Neural progenitor cell (in vitro differentiated cells): ENCODE data around the gene AKAP6. TPM values are rescaled to one million over a fixed set of nuclear protein-coding genes. Genes with fewer than 3 reads are reported as not detected.

ENCODE experiments used
- DNase-seq: peaks from one replicate; pipeline ENCODE4 v3.0.0-alpha.2; 2016; ENCODE audit warnings: low spot score
- H2AFZ ChIP-seq: fragments of 200-600 bp; sonication (generic); replicated peaks from 2 replicates; pipeline ENCODE4 v1.6.1; 2016; ENCODE audit warnings: antibody characterized with exemption
- H3F3A ChIP-seq: fragments of 200-600 bp; sonication (generic); 2 replicates; pipeline ENCODE4 v1.6.1; 2016; ENCODE audit warnings: antibody characterized with exemption, low read depth
- H3K27ac ChIP-seq: fragments of 200-600 bp; sonication (generic); 2 replicates; pipeline ENCODE4 v1.5.1; 2016; ENCODE audit warnings: mild to moderate bottlenecking
- H3K27me3 ChIP-seq: fragments of 200-600 bp; sonication (generic); 2 replicates; pipeline ENCODE4 v1.6.1; 2016; ENCODE audit warnings: mild to moderate bottlenecking, moderate library complexity
- H3K36me3 ChIP-seq: fragments of 200-600 bp; sonication (generic); 2 replicates; pipeline ENCODE4 v1.5.1; 2016
- H3K4me1 ChIP-seq: fragments of 200-600 bp; sonication (generic); 2 replicates; pipeline ENCODE4 v1.6.1; 2016; ENCODE audit warnings: mixed run types
- H3K4me2 ChIP-seq: fragments of 200-600 bp; sonication (generic); 2 replicates; pipeline ENCODE4 v1.6.1; 2016
- H3K4me3 ChIP-seq: fragments of 200-600 bp; sonication (generic); 2 replicates; pipeline ENCODE4 v1.5.1; 2016
- H3K79me2 ChIP-seq: fragments of 200-600 bp; sonication (generic); 2 replicates; pipeline ENCODE4 v1.6.1; 2016; ENCODE audit warnings: low read depth
- H3K9ac ChIP-seq: fragments of 200-600 bp; sonication (generic); 2 replicates; pipeline ENCODE4 v1.6.1; 2016
- H3K9me3 ChIP-seq: fragments of 200-600 bp; sonication (generic); 2 replicates; pipeline ENCODE4 v1.5.1; 2016; ENCODE audit warnings: low read depth
- H4K20me1 ChIP-seq: fragments of 200-600 bp; sonication (generic); 2 replicates; pipeline ENCODE4 v1.6.1; 2016; ENCODE audit warnings: low read depth
- H3K27ac Mint-ChIP-seq: 3 replicates; pipeline ENCODE4 v1.8.0; 2021; ENCODE audit warnings: mixed read lengths
- H3K27me3 Mint-ChIP-seq: 2 replicates; pipeline ENCODE4 v1.8.0; 2022; ENCODE audit warnings: low read depth, mild to moderate bottlenecking, inconsistent platforms, moderate library complexity, mixed read lengths; ENCODE audit not compliant: insufficient read depth
- H3K36me3 Mint-ChIP-seq: 3 replicates; pipeline ENCODE4 v1.8.0; 2021; ENCODE audit warnings: mixed read lengths
- H3K4me1 Mint-ChIP-seq: 3 replicates; pipeline ENCODE4 v1.8.0; 2021; ENCODE audit warnings: mixed read lengths
- H3K4me3 Mint-ChIP-seq: 3 replicates; pipeline ENCODE4 v1.8.0; 2021; ENCODE audit warnings: mild to moderate bottlenecking, moderate library complexity, mixed read lengths
- H3K9me3 Mint-ChIP-seq: 3 replicates; pipeline ENCODE4 v1.8.0; 2020; ENCODE audit warnings: mixed read lengths
- EZH2 ChIP-seq: fragments of 200-600 bp; sonication (generic); IDR thresholded peaks from 2 replicates; pipeline ENCODE4 v1.6.1; 2017; ENCODE audit warnings: antibody characterized with exemption, mild to moderate bottlenecking, moderate library complexity
- EZH2phosphoT487 ChIP-seq: fragments of 200-600 bp; sonication (generic); IDR thresholded peaks from 2 replicates; pipeline ENCODE4 v1.6.1; 2017; ENCODE audit warnings: antibody characterized with exemption
- total RNA-seq: library from RNA; depleted of rRNA; stranded (reverse); fragments of >200 nt; gene quantifications from 2 replicates; pipeline ENCODE4 v1.2.3, GENCODE V29; 2015; ENCODE audit warnings: low replicate concordance
- TF ChIP-seq, protein P1 (sequence below): fragments of 200-600 bp; sonication (generic); IDR thresholded peaks from 2 replicates; pipeline ENCODE4 v1.5.1; 2017; ENCODE audit warnings: antibody characterized with exemption, mild to moderate bottlenecking

Gene AKAP6
- total RNA-seq, 1 donor from 2014 or later = 3.7 TPM

DNA sequence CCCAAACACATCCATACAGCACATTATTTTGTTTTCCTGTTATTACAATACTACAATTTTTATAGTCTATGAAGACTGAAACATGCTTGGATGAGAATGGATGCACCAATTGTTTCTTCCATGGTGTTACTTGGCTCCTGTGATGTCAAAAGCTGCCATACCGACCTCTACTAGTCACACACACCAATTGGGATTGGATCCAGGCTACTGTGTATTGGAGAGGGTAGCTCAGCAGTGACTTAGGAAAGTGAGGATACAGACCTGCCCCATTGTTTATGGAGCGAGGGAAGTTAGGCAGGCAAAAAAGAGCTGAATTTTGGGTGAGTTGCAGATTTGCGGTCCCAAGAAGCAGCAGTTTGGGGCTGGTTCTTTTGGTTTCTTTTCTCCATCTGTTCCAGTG is 30.8 kb upstream of the AKAP6 start:
- Mint-ChIP-seq H3K27me3 (no peaks in the 10 kb centered on the region), H3K4me3 (no peak overlapping the region), H3K9me3 (no peaks in the 10 kb centered on the region), H3K36me3 (no peaks in the 10 kb centered on the region), H3K4me1 (peaks cover 19% of the 10 kb centered on the region), H3K27ac (no peak overlapping the region)
- H4K20me1 ChIP-seq = no peaks in the 10 kb centered on the region
- no peaks in the 10 kb centered on the region for H3K9me3 ChIP-seq
- no peaks in the 10 kb centered on the region for H3K79me2 ChIP-seq
- no peak overlapping the region for H3K9ac ChIP-seq
- H2AFZ ChIP-seq = peak overlapping the region; percentile 44
- H3K27ac ChIP-seq = no peak overlapping the region
- peaks cover 29% of the 10 kb centered on the region for H3K4me1 ChIP-seq
- H3K4me2 ChIP-seq = no peak overlapping the region
- H3F3A ChIP-seq = peaks cover 10% of the 10 kb centered on the region
- no peaks in the 10 kb centered on the region for H3K36me3 ChIP-seq
- no peak overlapping the region for H3K4me3 ChIP-seq
- H3K27me3 ChIP-seq = no peaks in the 10 kb centered on the region
- TF ChIP-seq EZH2phosphoT487 = no peak
- TF ChIP-seq, protein P1, sequence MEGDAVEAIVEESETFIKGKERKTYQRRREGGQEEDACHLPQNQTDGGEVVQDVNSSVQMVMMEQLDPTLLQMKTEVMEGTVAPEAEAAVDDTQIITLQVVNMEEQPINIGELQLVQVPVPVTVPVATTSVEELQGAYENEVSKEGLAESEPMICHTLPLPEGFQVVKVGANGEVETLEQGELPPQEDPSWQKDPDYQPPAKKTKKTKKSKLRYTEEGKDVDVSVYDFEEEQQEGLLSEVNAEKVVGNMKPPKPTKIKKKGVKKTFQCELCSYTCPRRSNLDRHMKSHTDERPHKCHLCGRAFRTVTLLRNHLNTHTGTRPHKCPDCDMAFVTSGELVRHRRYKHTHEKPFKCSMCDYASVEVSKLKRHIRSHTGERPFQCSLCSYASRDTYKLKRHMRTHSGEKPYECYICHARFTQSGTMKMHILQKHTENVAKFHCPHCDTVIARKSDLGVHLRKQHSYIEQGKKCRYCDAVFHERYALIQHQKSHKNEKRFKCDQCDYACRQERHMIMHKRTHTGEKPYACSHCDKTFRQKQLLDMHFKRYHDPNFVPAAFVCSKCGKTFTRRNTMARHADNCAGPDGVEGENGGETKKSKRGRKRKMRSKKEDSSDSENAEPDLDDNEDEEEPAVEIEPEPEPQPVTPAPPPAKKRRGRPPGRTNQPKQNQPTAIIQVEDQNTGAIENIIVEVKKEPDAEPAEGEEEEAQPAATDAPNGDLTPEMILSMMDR = no peak
- no peak for TF ChIP-seq EZH2
- no peak for DNase-seq

DNA sequence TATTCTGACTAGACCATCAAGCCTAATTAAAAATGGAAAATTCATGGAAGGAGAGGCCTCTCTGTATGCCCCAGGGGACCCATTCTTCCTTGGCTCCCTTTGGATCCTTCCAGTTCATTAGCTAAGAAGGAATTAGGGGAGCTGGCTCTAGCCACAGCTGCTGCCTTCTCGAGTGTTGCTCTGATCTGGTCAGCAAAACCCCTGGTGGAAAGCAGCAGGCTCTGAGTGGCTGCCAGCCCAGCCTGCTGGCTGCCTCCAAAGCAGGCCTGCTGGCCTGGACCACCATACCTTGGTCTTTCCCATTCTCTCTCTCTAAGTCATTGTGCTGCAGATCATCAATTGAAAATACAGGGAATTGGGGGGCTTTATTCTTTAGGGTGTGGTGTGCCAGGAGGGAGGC is 29.0 kb upstream of the AKAP6 start:
- H4K20me1 ChIP-seq = no peaks in the 10 kb centered on the region
- H3K4me2 ChIP-seq = peak overlapping the region; percentile 3
- peak; percentile 57 for DNase-seq
- no peak overlapping the region for H3K9ac ChIP-seq
- Mint-ChIP-seq H3K4me1 (peaks cover 32% of the 10 kb centered on the region), H3K36me3 (no peaks in the 10 kb centered on the region), H3K27ac (peak overlapping the region; percentile 60), H3K4me3 (no peak overlapping the region), H3K9me3 (no peaks in the 10 kb centered on the region), H3K27me3 (no peaks in the 10 kb centered on the region)
- H3K36me3 ChIP-seq = no peaks in the 10 kb centered on the region
- H3K9me3 ChIP-seq = no peaks in the 10 kb centered on the region
- no peaks in the 10 kb centered on the region for H3K79me2 ChIP-seq
- peaks cover 10% of the 10 kb centered on the region for H3F3A ChIP-seq
- peaks cover 39% of the 10 kb centered on the region for H3K4me1 ChIP-seq
- no peaks in the 10 kb centered on the region for H3K27me3 ChIP-seq
- H3K4me3 ChIP-seq = no peak overlapping the region
- no peak overlapping the region for H2AFZ ChIP-seq
- no peak overlapping the region for H3K27ac ChIP-seq
- TF ChIP-seq, protein P1 = no peak
- no peak for TF ChIP-seq EZH2phosphoT487
- no peak for TF ChIP-seq EZH2

DNA sequence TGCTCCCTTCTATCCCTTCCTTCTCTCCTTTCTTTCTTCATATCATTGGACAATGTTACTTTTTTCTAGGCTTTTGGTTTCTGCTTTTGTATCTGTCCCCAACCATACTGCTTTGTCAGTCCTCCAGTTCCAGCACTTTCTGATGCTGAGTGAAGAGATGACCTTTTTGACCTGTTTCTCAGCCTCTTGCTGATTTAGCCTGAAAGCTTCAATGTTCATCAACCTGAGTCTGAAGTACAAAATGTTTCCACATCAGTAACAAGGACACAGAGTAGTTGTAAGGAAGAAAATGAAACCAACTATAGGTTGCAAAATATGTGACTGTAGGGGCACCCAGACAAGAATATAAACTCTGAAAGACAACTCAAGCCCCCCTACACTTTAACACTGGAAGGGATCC is 25.2 kb upstream of the AKAP6 start:
- H3K36me3 Mint-ChIP-seq = no peaks in the 10 kb centered on the region
- Histone ChIP-seq H3K4me1 (peaks cover 32% of the 10 kb centered on the region), H3K4me2 (peak overlapping the region; percentile 34), H4K20me1 (no peaks in the 10 kb centered on the region), H3F3A (peaks cover 10% of the 10 kb centered on the region), H3K27ac (no peak overlapping the region), H3K79me2 (no peaks in the 10 kb centered on the region), H3K27me3 (no peaks in the 10 kb centered on the region), H3K9ac (no peak overlapping the region), H2AFZ (peak overlapping the region; percentile 62), H3K36me3 (no peaks in the 10 kb centered on the region), H3K4me3 (no peak overlapping the region), H3K9me3 (no peaks in the 10 kb centered on the region)
- peaks cover 1% of the 10 kb centered on the region for H3K9me3 Mint-ChIP-seq
- DNase-seq = no peak
- TF ChIP-seq, protein P1 = no peak
- no peak for TF ChIP-seq EZH2
- no peak for TF ChIP-seq EZH2phosphoT487
- no peak overlapping the region for H3K27ac Mint-ChIP-seq
- H3K4me1 Mint-ChIP-seq = peaks cover 47% of the 10 kb centered on the region
- H3K4me3 Mint-ChIP-seq = no peak overlapping the region
- peaks cover under 1% of the 10 kb centered on the region for H3K27me3 Mint-ChIP-seq
